GM18519 (cell line): ENCODE measurements around the gene PCDHGA7.
"Not testable (repeated sequence)": the region's sequence is repeated elsewhere in the genome, so short reads cannot be mapped to it uniquely, and the experiment has no call there.

ENCODE experiments used
- ATAC-seq: cut with Tn5 transposase; IDR thresholded peaks from one replicate; pipeline ENCODE4 v1.9.1; 2021; ENCODE audit warnings: mild to moderate bottlenecking, moderate library complexity; ENCODE audit not compliant: unreplicated experiment, low FRiP score

PCDHGA7 gene

DNA sequence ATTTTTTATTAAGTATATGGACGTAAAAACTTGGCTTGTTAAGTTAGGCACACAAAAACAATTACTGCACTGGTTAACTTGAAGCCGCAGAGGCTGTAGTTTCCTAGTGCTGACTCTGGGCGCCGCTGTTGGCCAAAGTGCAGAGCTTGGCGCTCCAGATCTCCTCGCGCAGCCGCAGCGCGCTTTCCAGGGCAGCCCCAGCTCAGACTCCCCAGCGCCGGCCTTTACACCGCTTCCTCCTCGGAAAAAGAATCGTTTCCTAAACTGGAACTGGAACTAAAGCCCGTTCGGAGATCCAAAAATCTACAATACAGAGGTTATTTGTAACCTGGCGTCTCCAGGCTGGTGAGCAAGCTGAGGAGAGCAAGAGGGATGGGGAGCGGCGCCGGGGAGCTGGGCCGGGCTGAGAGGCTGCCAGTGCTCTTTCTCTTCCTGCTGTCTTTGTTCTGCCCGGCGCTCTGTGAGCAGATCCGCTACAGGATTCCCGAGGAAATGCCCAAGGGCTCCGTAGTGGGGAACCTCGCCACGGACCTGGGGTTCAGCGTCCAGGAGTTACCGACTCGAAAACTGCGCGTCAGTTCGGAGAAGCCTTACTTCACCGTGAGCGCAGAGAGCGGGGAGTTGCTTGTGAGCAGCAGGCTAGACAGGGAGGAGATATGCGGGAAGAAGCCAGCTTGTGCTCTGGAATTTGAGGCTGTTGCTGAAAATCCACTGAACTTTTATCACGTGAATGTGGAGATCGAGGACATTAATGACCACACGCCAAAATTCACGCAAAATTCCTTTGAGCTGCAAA lies 15.4 kb downstream of the PCDHGA7 start, which contains the start of gene PCDHGB5:
PCDHGB5 (plus strand) TSS at position 192 of the 796 bp plus-strand sequence; CDS start at position 373, 181 bp downstream.
- ATAC-seq, result peak; percentile 92

DNA sequence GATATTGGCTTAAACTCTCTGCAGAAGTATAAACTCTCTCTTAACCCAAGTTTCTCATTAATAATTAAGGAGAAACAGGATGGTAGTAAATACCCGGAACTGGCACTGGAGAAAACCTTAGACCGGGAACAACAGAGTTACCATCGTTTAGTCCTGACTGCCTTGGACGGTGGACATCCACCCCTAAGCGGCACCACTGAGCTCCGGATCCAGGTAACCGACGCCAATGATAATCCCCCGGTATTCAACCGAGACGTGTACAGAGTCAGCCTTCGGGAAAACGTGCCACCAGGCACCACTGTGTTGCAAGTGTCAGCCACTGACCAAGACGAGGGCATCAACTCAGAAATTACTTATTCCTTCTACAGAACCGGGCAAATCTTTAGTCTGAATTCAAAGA lies 16.1 kb downstream of the PCDHGA7 start:
- no peak for ATAC-seq

DNA sequence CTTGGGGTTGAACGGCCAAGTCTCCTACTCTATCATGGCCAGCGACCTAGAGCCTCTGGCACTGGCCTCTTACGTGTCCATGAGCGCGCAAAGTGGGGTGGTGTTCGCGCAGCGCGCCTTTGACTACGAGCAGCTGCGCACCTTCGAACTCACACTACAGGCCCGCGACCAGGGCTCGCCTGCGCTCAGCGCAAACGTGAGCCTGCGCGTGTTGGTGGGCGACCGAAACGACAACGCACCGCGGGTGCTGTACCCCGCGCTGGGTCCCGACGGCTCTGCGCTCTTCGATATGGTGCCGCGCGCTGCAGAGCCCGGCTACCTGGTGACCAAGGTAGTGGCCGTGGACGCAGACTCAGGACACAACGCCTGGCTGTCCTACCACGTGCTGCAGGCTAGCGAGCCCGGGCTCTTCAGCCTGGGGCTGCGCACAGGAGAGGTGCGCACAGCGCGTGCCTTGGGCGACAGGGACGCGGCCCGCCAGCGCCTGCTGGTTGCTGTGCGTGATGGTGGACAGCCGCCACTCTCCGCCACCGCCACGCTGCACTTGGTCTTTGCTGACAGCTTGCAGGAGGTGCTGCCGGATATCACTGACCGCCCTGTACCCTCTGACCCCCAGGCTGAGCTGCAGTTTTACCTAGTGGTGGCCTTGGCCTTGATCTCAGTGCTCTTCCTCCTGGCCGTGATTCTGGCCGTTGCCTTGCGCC lies 17.2 kb downstream of the PCDHGA7 start:
- ATAC-seq, result no peak

DNA sequence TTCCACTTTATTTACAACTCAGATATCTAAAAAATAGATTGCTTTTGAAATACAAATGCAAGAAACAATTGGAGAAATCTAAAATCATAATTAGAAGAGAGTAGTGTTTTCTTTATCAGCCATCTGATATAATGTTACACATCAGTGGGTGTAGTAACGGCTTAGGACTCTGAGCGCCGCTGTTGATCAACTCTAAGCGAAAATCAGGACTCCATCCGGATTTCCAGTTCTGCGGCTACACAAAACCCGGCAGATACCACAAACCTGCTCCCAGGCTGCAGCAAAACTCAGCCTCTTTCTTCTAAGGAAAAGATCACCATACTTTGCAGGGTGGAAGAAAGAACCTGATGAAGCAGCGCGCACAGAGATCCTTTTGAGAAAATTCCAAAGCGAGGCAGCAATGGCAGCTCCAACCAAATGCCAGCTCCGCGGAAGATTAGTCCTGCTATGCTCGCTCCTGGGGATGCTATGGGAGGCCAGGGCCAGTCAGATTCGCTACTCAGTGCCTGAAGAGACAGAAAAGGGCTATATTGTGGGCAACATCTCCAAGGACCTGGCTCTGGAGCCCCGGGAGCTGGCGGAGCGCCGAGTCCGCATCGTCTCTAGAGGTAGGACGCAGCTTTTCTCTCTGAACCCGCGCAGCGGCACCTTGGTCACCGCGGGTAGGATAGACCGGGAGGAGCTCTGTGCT lies 20.2 kb downstream of the PCDHGA7 start, which contains the start of gene PCDHGA9:
PCDHGA9 (plus strand) TSS at position 226 of the 691 bp plus-strand sequence; CDS start at position 401, 175 bp downstream.
- ATAC-seq, result no peak

DNA sequence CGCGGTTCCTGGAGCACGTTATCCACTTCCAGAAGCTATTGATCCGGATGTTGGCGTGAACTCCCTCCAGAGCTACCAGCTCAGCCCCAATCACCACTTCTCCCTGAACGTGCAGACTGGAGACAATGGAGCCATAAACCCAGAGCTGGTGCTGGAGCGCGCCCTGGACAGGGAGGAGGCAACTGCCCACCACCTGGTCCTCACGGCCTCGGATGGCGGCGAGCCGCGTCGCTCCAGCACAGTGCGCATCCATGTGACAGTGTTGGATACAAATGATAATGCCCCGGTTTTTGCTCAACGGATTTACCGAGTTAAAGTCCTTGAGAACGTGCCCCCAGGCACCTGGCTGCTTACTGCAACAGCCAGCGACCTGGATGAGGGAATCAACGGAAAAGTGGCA lies 20.8 kb downstream of the PCDHGA7 start:
- ATAC-seq, result no peak

DNA sequence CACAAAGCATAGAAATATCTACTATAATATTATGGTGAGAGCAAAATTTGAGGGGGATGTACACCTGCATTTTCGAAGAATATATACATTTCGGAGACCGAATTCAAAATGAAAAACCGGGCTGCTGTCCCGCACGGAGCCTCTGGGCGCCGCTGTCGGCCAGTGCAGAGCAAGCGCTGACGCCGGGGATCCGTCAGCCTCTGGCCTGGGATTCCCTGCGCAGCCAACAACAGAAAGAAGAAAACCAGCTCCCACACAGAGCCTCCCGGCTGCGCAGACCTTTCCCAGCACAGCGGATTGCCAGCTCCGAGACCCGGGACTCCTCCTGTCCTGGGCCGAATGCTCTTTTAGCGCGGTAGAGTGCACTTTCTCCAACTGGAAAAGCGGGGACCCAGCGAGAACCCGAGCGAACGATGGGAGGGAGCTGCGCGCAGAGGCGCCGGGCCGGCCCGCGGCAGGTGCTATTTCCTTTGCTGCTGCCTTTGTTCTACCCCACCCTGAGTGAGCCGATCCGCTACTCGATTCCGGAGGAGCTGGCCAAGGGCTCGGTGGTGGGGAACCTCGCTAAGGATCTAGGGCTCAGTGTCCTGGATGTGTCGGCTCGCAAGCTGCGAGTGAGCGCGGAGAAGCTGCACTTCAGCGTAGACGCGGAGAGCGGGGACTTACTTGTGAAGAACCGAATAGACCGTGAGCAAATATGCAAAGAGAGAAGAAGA lies 25.4 kb downstream of the PCDHGA7 start, which contains the start of gene PCDHGB6:
PCDHGB6 (plus strand) TSS at position 232 of the 716 bp plus-strand sequence; CDS start at position 414, 182 bp downstream.
- not testable (repeated sequence) for ATAC-seq

DNA sequence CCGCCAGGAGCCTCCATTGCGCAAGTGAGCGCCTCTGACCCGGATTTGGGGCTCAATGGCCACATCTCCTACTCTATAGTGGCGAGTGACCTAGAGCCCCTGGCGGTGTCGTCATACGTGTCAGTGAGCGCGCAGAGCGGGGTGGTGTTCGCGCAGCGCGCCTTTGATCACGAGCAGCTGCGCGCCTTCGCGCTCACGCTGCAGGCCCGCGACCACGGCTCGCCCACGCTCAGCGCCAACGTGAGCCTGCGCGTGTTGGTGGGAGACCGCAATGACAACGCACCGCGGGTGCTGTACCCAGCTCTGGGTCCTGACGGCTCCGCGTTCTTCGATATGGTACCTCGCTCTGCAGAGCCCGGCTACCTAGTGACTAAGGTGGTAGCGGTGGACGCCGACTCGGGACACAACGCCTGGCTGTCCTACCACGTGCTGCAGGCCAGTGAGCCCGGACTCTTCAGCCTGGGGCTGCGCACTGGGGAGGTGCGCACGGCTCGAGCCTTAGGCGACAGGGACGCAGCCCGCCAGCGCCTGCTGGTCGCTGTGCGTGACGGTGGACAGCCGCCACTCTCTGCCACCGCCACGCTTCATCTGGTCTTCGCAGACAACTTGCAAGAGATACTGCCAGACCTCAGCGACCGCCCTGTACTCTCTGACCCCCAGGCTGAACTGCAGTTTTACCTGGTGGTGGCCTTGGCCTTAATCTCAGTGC lies 27.2 kb downstream of the PCDHGA7 start:
- ATAC-seq, result no peak

DNA sequence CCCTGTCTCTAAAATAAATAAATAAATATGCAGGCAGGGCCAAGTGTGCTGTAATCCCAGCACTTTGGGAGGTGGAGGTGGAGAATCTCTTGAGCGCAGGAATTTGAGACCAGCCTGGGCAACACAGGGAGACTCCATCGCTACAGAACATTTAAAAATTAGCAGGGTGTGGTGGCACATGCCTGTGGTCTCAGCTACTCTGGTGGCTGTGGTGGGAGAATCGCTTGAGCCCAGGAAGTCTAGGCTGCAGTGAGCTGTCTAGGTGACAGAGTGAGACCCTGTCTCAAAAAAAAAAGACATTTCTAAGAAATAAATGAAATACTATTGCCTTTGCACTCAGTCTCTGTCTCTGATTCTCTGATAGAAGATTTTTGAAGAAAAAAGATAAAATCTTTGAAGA lies 29.0 kb downstream of the PCDHGA7 start:
- ATAC-seq, result no peak

DNA sequence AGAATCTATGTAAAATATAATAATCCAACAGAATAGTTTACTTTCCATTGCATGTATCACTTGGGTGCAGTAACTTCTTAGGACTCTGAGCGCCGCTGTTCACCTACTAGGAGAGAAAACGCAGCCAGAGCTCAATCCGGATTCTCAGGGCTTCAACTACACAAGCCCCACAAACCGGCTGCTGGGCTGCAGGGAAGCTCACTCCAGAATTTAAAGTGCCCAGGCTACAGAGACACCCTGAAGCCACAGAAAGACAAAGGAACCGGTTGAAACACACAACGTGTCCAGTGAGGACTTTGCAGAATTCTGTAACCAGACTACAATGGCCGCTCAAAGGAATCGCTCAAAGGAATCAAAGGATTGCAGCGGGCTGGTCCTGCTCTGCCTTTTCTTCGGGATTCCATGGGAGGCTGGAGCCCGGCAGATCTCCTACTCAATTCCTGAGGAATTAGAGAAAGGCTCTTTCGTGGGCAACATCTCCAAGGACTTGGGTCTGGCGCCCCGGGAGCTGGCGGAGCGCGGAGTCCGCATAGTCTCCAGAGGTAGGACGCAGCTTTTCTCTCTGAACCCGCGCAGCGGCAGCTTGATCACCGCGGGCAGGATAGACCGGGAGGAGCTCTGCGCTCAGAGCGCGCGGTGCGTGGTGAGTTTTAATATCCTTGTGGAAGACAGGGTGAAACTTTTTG lies 30.5 kb downstream of the PCDHGA7 start, which contains the start of gene PCDHGA10:
PCDHGA10 (plus strand) TSS at position 134 of the 686 bp plus-strand sequence; CDS start at position 323, 189 bp downstream.
- peak; percentile 74 for ATAC-seq

DNA sequence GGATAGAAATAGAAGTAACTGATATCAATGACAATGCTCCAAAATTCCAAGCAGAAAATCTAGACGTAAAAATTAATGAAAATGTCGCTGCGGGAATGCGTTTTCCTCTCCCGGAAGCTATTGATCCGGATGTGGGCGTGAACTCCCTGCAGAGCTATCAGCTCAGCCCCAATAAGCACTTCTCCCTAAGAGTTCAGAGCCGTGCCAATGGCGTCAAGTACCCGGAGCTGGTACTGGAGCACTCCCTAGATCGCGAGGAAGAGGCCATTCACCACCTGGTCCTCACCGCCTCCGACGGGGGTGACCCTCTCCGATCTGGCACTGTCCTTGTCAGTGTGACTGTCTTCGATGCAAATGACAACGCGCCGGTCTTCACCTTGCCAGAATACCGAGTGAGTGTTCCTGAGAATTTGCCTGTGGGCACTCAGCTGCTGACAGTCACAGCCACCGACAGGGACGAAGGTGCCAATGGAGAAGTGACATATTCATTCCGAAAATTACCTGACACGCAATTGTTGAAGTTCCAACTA lies 31.1 kb downstream of the PCDHGA7 start:
- no peak for ATAC-seq

DNA sequence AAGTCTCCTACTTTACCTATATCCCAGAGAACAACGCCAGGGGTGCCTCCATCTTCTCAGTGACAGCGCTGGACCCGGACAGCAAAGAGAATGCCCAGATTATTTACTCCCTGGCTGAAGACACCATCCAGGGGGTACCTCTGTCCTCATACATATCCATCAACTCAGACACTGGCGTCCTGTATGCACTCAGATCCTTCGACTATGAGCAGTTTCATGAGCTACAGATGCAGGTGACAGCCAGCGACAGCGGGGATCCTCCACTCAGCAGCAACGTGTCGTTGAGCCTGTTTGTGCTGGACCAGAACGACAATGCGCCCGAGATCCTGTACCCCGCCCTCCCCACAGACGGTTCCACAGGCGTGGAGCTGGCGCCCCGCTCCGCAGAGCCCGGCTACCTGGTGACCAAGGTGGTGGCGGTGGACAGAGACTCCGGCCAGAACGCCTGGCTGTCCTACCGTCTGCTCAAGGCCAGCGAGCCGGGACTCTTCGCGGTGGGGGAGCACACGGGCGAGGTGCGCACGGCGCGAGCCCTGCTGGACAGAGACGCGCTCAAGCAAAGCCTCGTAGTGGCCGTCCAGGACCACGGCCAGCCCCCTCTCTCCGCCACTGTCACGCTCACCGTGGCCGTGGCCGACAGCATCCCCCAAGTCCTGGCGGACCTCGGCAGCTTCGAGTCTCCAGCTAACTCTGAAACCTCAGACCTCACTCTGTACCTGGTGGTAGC lies 32.2 kb downstream of the PCDHGA7 start:
- ATAC-seq, result not testable (repeated sequence)

DNA sequence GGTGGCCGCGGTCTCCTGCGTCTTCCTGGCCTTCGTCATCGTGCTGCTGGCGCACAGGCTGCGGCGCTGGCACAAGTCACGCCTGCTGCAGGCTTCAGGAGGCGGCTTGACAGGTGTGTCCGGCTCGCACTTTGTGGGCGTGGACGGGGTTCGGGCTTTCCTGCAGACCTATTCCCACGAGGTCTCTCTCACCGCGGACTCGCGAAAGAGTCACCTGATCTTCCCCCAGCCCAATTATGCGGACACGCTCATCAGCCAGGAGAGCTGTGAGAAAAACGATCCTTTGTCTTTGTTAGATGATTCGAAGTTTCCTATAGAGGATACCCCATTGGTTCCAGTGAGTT lies 32.7 kb downstream of the PCDHGA7 start:
- ATAC-seq, result not testable (repeated sequence)

DNA sequence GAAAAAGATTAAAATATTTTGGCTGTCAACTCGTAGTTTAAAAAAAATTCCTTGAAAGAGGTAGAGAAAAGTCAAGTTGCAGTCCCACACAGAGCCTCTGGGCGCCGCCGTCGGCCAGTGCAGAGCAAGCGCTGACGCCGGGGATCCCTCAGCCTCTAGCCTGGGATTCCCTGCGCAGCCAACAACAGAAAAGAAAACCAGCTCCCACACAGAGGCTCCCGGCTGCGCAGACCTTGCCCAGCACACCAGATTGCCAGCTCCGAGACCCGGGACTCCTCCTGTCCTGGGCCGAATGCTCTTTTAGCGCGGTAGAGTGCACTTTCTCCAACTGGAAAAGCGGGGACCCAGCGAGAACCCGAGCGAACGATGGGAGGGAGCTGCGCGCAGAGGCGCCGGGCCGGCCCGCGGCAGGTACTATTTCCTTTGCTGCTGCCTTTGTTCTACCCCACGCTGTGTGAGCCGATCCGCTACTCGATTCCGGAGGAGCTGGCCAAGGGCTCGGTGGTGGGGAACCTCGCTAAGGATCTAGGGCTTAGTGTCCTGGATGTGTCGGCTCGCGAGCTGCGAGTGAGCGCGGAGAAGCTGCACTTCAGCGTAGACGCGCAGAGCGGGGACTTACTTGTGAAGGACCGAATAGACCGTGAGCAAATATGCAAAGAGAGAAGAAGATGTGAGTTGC lies 35.1 kb downstream of the PCDHGA7 start, which contains the start of gene PCDHGB7:
PCDHGB7 (plus strand) TSS at position 184 of the 679 bp plus-strand sequence; CDS start at position 367, 183 bp downstream.
- peak; percentile 60 for ATAC-seq

DNA sequence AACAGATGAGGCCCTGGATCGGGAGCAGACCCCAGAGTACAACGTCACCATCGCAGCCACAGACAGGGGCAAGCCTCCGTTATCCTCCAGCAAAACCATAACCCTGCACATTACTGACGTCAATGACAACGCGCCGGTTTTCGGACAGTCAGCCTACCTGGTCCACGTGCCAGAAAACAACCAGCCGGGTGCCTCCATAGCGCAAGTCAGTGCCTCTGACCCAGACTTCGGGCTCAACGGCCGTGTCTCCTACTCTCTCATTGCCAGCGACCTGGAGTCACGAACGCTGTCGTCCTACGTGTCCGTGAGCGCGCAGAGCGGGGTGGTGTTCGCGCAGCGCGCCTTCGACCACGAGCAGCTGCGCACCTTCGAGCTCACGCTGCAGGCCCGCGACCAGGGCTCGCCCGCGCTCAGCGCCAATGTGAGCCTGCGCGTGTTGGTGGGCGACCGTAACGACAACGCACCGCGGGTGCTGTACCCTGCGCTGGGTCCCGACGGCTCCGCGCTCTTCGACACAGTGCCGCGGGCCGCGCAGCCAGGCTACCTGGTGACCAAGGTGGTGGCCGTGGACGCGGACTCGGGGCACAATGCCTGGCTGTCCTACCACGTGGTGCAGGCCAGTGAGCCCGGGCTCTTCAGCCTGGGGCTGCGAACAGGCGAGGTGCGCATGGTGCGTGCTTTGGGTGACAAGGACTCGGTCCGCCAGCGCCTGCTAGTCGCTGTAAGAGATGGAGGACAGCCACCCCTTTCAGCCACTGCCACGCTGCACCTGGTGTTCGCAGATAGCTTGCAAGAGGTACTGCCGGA lies 36.7 kb downstream of the PCDHGA7 start:
- no peak for ATAC-seq

DNA sequence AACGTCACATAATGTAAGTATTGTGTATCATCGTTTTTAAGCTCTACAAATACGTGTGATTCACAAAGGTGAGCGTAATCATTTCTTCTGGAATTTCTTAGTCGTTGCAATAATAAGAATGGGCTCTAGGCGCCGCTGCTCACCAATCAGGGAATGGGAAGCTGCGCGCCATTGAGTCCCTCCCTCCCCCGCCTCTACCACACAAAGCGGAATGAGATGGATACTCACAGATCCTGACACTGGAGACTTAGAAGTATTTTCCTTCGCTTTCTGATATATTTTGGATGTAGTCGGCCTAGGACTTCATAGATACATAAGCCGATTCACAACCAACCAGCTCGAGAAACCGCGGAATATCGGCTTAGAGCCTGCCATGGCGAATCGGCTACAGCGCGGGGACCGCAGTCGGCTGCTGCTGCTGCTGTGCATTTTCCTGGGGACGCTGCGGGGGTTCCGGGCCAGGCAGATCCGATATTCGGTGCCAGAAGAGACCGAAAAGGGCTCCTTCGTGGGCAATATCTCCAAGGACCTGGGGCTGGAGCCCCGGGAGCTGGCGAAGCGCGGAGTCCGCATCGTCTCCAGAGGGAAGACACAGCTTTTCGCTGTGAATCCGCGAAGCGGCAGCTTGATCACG lies 38.4 kb downstream of the PCDHGA7 start, which contains the start of gene PCDHGA11:
PCDHGA11 (plus strand) TSS at position 197 of the 634 bp plus-strand sequence; CDS start at position 374, 177 bp downstream.
- ATAC-seq, result no peak

DNA sequence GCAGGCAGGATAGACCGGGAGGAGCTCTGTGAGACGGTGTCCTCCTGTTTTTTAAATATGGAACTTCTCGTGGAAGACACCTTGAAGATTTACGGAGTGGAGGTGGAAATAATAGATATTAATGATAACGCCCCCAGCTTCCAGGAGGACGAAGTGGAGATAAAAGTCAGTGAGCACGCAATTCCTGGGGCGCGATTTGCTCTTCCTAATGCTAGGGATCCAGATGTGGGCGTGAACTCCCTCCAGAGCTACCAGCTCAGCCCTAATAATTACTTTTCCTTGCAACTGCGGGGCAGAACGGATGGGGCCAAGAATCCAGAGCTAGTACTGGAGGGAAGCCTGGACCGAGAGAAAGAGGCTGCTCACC lies 38.9 kb downstream of the PCDHGA7 start:
- ATAC-seq, result no peak
